HUDEP-2 (cell line): ENCODE measurements around the gene CDS2.

ENCODE experiments used
- DNase-seq, 76 experiments: peaks; one replicate each; lab custom pipeline; 2025; ENCODE audit not compliant: unreplicated experiment in 76 of 76; lab: John Stamatoyannopoulos, UW

Gene CDS2

GRCh38 chr20:5203380-5203779 lies 76.6 kb downstream of the CDS2 start:
- DNase-seq, result no peak

DNA sequence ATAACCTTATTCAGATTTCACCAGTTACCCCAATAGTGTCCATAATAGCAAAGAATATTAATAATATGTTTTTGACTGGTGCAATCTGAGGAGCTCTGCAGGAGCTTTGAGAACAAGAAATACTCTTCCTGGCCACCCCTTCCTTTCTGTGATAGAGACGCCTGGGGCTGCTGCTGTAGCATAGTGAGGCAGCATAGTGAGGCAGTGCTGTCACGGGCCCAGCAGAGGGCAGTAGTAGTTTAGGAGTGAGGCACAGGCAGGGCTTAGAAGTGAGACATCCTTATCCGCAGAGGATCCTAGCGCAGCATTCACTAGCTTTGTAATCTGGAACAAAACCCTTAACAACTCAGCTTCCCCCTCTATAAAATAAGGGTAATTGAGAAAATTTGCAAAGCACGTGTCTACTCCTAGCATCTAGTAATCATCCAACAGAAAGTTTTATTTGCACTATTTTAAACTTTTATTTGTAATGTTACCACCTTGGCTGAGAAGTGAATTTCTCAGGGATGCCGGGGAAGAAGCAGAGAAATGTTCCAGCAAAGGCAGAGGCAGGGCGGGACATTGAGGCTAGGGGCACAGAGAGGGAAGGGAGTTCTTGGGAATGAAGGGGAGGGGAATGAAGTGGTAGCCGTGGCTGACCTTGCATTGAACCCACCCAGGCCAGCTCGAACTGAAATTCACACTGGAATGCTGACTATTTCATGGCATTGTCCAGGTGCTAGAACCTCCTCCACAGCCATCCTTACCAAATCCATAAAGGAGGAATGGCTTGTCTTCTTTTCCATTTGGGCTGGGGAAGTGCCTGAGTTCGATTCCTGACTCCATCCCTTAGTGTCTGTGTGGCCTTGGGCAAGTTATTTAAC lies 78.8 kb downstream of the CDS2 start:
- peak in 64 of 76 experiments; percentile 2 to 77 (median 42) for DNase-seq

DNA sequence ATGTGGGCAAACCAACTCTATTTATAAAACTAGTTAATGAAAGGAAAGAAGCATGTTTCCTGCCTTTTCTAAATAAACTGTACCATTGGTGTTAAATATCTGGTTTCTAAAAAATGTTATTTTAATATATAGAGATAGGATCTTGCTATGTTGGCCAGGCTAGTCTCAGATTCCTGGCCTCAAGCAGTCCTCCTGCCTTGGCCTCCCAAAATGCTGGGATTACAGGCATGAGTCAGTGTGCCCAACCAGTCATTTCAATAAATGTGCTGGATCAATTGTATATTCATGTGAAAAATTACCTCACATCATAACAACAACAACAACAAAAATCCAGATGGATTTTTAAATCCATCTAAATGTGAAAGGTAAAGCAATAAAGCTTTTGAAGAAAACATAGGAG lies 80.3 kb downstream of the CDS2 start:
- DNase-seq, result no peak

GRCh38 chr20:5211803-5212714 lies 85.3 kb downstream of the CDS2 start:
- DNase-seq, result no peak

- DNase-seq, result no peak
These were observed 86.2 kb downstream of the CDS2 start for GRCh38 chr20:5212907-5213487.

- peak in 3 of 76 experiments; percentile 0 to 6 (median 4) for DNase-seq
These were observed 88.0 kb downstream of the CDS2 start for GRCh38 chr20:5214826-5215225.

GRCh38 chr20:5215672-5216304 lies 89.0 kb downstream of the CDS2 start:
- no peak for DNase-seq

GRCh38 chr20:5216663-5217062 lies 89.9 kb downstream of the CDS2 start:
- DNase-seq, result no peak

DNA sequence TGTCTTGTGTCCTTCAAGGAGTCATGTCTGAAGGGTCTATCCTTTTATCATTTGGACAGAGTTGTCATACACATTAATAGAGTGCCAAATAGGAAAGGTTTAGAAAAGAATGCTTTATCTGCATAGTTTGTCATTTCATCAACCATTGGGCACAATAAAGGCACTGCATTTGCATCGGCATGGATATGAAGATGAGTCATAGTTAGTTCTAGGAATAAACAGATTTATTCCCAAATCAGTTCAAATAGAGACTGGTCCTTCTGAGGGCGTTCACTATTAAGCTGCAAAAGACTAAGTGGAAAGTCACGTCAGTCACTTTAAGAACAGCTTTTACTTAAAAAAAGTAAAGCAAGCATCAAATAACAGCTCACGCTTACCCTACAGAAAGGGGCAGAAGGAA lies 90.8 kb downstream of the CDS2 start:
- DNase-seq, result no peak

GRCh38 chr20:5220321-5221060 lies 93.7 kb downstream of the CDS2 start:
- no peak for DNase-seq

DNA sequence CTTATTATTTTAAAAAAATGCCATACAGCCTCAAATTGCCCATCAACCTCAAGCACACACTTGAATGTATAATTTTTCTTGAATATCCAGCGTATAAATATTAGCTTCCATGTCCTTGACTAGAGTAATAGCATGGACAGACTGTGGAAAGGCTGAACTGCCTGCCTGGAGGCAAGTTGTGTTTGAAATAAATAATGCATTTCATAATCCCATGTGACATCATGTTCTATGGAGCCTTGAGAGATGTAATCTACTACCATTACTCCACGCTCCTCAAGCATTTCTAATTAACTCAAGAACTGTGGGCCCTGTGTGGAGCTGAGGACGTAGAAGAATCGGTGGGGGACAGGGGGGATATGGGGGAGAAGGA lies 94.2 kb downstream of the CDS2 start:
- no peak for DNase-seq

DNA sequence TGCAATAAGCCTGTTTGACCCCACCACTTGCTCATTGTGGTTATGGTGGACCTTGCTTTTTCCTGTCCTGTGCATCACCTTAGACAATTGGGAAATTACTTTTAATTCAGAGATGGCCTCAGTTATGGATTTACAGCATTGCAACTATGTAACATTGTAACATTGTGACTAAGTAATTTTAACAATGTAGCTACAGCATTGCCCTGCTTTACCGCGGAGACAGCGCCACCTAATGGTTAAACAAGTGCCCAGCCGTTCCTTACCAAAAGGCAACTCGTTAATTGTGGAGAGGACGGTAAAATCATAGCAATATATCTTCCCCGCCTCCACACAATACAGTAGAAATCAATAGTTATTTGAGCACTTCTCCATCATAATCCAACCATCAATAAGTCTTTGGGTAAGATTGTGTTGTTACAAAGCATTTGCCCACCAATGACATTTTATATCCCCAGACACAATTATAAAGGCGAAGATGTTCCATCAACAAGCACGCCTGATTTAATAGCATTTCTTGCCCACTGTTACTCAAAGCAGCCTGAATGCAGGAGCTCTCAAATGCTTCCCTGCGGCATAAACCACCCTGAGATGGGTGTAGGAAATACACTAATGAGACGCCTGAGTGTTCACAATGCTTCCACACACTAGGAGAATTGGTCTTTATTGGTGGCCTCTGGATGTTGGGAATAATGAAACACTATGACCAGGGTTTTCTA lies 96.3 kb downstream of the CDS2 start:
- DNase-seq, result peak in 42 of 76 experiments; percentile 1 to 57 (median 31)

DNA sequence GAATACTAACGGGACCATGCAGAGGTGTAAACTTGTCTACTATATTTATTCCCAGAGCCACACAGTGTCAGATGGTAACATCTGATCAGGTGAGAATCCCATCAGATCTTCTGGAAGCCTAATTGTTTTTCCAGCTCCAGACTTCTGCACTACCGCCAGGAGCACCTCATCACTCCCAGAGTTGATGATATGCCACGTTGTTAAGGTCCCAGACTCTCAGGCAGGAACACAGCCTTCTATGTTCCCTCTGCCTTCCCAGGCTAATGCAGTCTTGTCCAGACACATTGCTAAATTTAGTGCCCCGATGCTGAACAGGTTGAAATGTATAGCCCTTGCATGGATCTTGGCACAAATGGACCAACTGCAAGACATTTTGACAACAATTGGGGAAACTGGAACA lies 103.7 kb downstream of the CDS2 start:
- no peak for DNase-seq

GRCh38 chr20:5234158-5234557 lies 107.3 kb downstream of the CDS2 start:
- no peak for DNase-seq

DNA sequence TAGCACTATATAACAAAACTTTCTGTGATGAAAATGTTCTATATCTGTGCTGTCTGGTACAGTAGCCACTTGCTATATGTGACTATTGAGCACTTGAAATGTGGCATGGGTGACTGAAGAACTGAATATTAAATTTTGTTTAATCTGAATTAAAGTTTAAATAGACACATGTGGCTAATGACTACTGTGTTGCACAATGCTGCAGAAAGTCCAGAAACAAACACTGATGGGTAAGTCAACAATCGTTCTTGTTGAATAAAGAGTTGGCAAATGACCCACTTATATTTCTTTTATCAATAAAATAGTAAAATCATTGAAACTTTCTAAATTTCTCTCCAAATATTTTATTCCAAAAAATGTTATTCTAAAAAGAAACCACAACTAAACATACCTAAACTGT lies 108.2 kb downstream of the CDS2 start:
- DNase-seq, result no peak
